K562 (cell line): ENCODE measurements around the gene TDRD3. TPM values are rescaled to one million over a fixed set of nuclear protein-coding genes. Genes with fewer than 3 reads are reported as not detected.

Experiments
- MGA ChIP-seq: fragments of 450-650 bp; IDR thresholded peaks from 2 replicates; pipeline ENCODE4 v1.6.1; 2016; ENCODE audit warnings: mild to moderate bottlenecking, moderate library complexity
- ZKSCAN1 ChIP-seq: fragments of 150-350 bp; IDR thresholded peaks from 2 replicates; pipeline ENCODE4 v1.6.1; 2016; ENCODE audit warnings: low read depth, low read length
- ZNF263 ChIP-seq: sonication (generic); formaldehyde crosslinking; IDR thresholded peaks from 2 replicates; pipeline ENCODE4 v1.8.0; 2022; ENCODE audit warnings: mild to moderate bottlenecking, missing genetic modification reagents, borderline replicate concordance
- polyA plus RNA-seq, 8 experiments: library from polyadenylated mRNA; depleted of rRNA in 4 of 8; stranded (reverse) in 5 of 8; unstranded in 3 of 8; fragments of >200 nt; fragmentation: Nextera tagmentation in 2 of 8; fragmentation: Illumina TruSeq in 1 of 8; extraction: Ambion mirVana in 2 of 8; extraction: Trizol in 1 of 8; gene quantifications; 2 replicates each; pipeline versions ENCODE4 v1.2.1 to v1.2.3, GENCODE V29; 2011 to 2014; ENCODE audit warnings: inconsistent platforms in 1 of 8, missing spikeins in 1 of 8
- total RNA-seq, 7 experiments: library from RNA; depleted of rRNA in 6 of 7; stranded (reverse); fragments of >200 nt in 6 of 7; fragmentation: Illumina TruSeq in 2 of 7; extraction: Trizol in 2 of 7; gene quantifications; 2 replicates each; pipeline versions ENCODE4 v1.2.1 to v1.2.3, GENCODE V29; 2011 to 2021; ENCODE audit warnings: low replicate concordance in 1 of 7

The TDRD3 gene
- total and polyA plus RNA-seq, 9 of the 15 experiments (the other 6 are each of a cell fraction or from before 2014, with no cell fraction given): 3.6 to 16.4 (median 9.5) TPM

- TF ChIP-seq MGA (no peak), ZKSCAN1 (no peak), ZNF263 (CRISPR knock-in tag) (no peak)
These were observed 206.0 kb downstream of the TDRD3 start (continued) for GRCh38 chr13:60603049-60603448.
